HepG2 (cell line): ENCODE measurements around the gene AFAP1L2. TPM values are rescaled to one million over a fixed set of nuclear protein-coding genes. Genes with fewer than 3 reads are reported as not detected.

Experiments used
- ATAC-seq: fragments of 200-7000 bp; cut with Tn5 transposase; 3 replicates; pipeline ENCODE4 v1.9.1; 2020; ENCODE audit warnings: mild to moderate bottlenecking, moderate library complexity
- BruUV-seq: library from RNA; stranded (reverse); fragments of 400-500 nt; replicated peaks from 2 replicates; lab custom pipeline; 2021; lab: Mats Ljungman, UMichigan
- CTCF ChIA-PET: fragments of 300-600 bp; formaldehyde crosslinking; extraction: SDS; loops from one replicate; lab custom pipeline; 2021; ENCODE audit warnings: low total read pairs, inconsistent platforms, low intra/inter-chr PET ratio; lab: Yijun Ruan, JAX
- POLR2A ChIA-PET: fragments of 350-600 bp; sonication (Branson Sonifier 250); formaldehyde crosslinking; loops from one replicate; lab custom pipeline; 2020; ENCODE audit warnings: antibody characterized with exemption, inconsistent platforms; lab: Yijun Ruan, JAX
- DNase-seq: peaks from one replicate; pipeline ENCODE4 v3.0.0-alpha.2; 2015; ENCODE audit warnings: low spot score
- FAIRE-seq: peaks from 3 replicates; lab custom pipeline; 2011; peaks lifted over from hg19 to GRCh38; lab: Jason Lieb, UNC
- H2AFZ ChIP-seq: one replicate; pipeline ENCODE4 v1.6.1; 2011; ENCODE audit warnings: low read length, inconsistent platforms
- H3K27ac ChIP-seq: fragments of 300-600 bp; 3 replicates; pipeline ENCODE4 v1.8.0; 2011; ENCODE audit warnings: mixed run types, mild to moderate bottlenecking, mixed read lengths, low read length, inconsistent platforms; ENCODE audit not compliant: insufficient read depth; ENCODE audit errors: extremely low read length
- H3K27me3 ChIP-seq, 2 experiments: fragments of 200-600 bp in 1 of 2; 2 replicates in 1 of 2; 3 replicates in 1 of 2; pipeline versions ENCODE4 v1.6.0 to v1.8.0; 2011; ENCODE audit warnings: low read length in 2 of 2, mild to moderate bottlenecking in 2 of 2, moderate library complexity in 2 of 2, inconsistent platforms in 1 of 2; ENCODE audit not compliant: insufficient read depth in 2 of 2, control insufficient read depth in 1 of 2
- H3K36me3 ChIP-seq, 2 experiments: fragments of 200-600 bp in 1 of 2; replicated peaks in 1 of 2; 2 replicates in 1 of 2; 3 replicates in 1 of 2; pipeline versions ENCODE4 v1.5.1 to v1.8.0; 2011; ENCODE audit warnings: low read length in 2 of 2, inconsistent platforms in 1 of 2; ENCODE audit not compliant: insufficient read depth in 2 of 2, control insufficient read depth in 1 of 2
- H3K4me1 ChIP-seq: 2 replicates; pipeline ENCODE4 v1.5.1; 2012; ENCODE audit warnings: low read length, inconsistent platforms; ENCODE audit not compliant: insufficient read depth
- H3K4me2 ChIP-seq: 2 replicates; pipeline ENCODE4 v1.6.0; 2011; ENCODE audit warnings: low read depth, low read length, inconsistent platforms
- H3K4me3 ChIP-seq, 3 experiments: fragments of 200-600 bp in 1 of 3; sonication (generic), shearing (Covaris generic) in 1 of 3; replicated peaks in 1 of 3; 2 replicates each; pipeline ENCODE4 v1.5.1; 2011 to 2016; ENCODE audit warnings: low read length in 3 of 3, inconsistent platforms in 2 of 3, low read depth in 2 of 3, mild to moderate bottlenecking in 2 of 3, control low read depth in 1 of 3, mixed read lengths in 1 of 3; ENCODE audit not compliant: insufficient read depth in 1 of 3
- H3K79me2 ChIP-seq: one replicate; pipeline ENCODE4 v1.6.1; 2011; ENCODE audit warnings: low read length, inconsistent platforms; ENCODE audit not compliant: insufficient read depth
- H3K9ac ChIP-seq: 2 replicates; pipeline ENCODE4 v1.6.0; 2011; ENCODE audit warnings: mild to moderate bottlenecking, low read depth, low read length, inconsistent platforms; ENCODE audit not compliant: insufficient read depth
- H3K9me3 ChIP-seq: 2 replicates; pipeline ENCODE4 v1.5.1; 2012; ENCODE audit warnings: mild to moderate bottlenecking, low read length
- H4K20me1 ChIP-seq: 2 replicates; pipeline ENCODE4 v1.6.0; 2011; ENCODE audit warnings: inconsistent platforms, mild to moderate bottlenecking, low read length, moderate library complexity; ENCODE audit not compliant: insufficient read depth
- BCL6 ChIP-seq: IDR thresholded peaks from 2 replicates; pipeline ENCODE4 v1.6.1; 2016; ENCODE audit warnings: missing genetic modification reagents, missing compliant biosample characterization
- ELK4 ChIP-seq: sonication (generic); formaldehyde crosslinking; IDR thresholded peaks from 2 replicates; pipeline ENCODE4 v1.9.0; 2021; ENCODE audit warnings: missing genetic modification reagents, borderline replicate concordance
- IKZF1 ChIP-seq: fragments of 450-650 bp; IDR thresholded peaks from 2 replicates; pipeline ENCODE4 v1.7.1; 2016
- IRX3 ChIP-seq: sonication (generic); formaldehyde crosslinking; IDR thresholded peaks from 2 replicates; pipeline ENCODE4 v1.8.1; 2023; ENCODE audit warnings: mild to moderate bottlenecking, low read depth, missing genetic modification reagents, borderline replicate concordance
- MATR3 ChIP-seq: sonication (generic); formaldehyde crosslinking; IDR thresholded peaks from 2 replicates; pipeline ENCODE4 v1.4.0; 2020; ENCODE audit warnings: missing genetic modification reagents
- MAZ ChIP-seq, 2 experiments: sonication (generic) in 1 of 2; formaldehyde crosslinking in 1 of 2; IDR thresholded peaks; 2 replicates each; pipeline versions ENCODE4 v1.5.0 to v1.6.1; 2012 to 2020; ENCODE audit warnings: low read depth in 2 of 2, mild to moderate bottlenecking in 2 of 2, borderline replicate concordance in 1 of 2, improper control_type of control experiment in 1 of 2, low read length in 1 of 2, missing genetic modification reagents in 1 of 2, moderate library complexity in 1 of 2
- MBD4 ChIP-seq: IDR thresholded peaks from 2 replicates; pipeline ENCODE4 v1.6.1; 2012; ENCODE audit warnings: low read length, inconsistent platforms, borderline replicate concordance
- MEF2D ChIP-seq: sonication (generic); formaldehyde crosslinking; IDR thresholded peaks from 2 replicates; pipeline ENCODE4 v1.5.1; 2020; ENCODE audit warnings: mild to moderate bottlenecking, missing genetic modification reagents
- MNT ChIP-seq: fragments of 450-650 bp; IDR thresholded peaks from 2 replicates; pipeline ENCODE4 v1.6.1; 2016
- RBAK ChIP-seq: sonication (generic); formaldehyde crosslinking; IDR thresholded peaks from 2 replicates; pipeline ENCODE4 v1.5.1; 2020; ENCODE audit warnings: mild to moderate bottlenecking, missing genetic modification reagents
- SP1 ChIP-seq, 2 experiments: fragments of 450-650 bp in 1 of 2; sonication (generic) in 1 of 2; formaldehyde crosslinking in 1 of 2; IDR thresholded peaks; 2 replicates each; pipeline versions ENCODE4 v1.4.0 to v1.6.1; 2016 to 2020; ENCODE audit warnings: missing genetic modification reagents in 1 of 2
- ZBTB10 ChIP-seq: sonication (generic); formaldehyde crosslinking; IDR thresholded peaks from 2 replicates; pipeline ENCODE4 v1.4.0; 2020; ENCODE audit warnings: missing genetic modification reagents, borderline replicate concordance
- ZNF230 ChIP-seq: sonication (generic); formaldehyde crosslinking; IDR thresholded peaks from 2 replicates; pipeline ENCODE4 v1.4.0; 2020; ENCODE audit warnings: mild to moderate bottlenecking, missing genetic modification reagents
- ZNF251 ChIP-seq: sonication (generic); formaldehyde crosslinking; IDR thresholded peaks from 2 replicates; pipeline ENCODE4 v1.9.0; 2021; ENCODE audit warnings: mild to moderate bottlenecking, missing genetic modification reagents
- ZNF264 ChIP-seq: sonication (generic); formaldehyde crosslinking; IDR thresholded peaks from 2 replicates; pipeline ENCODE4 v1.4.0; 2020; ENCODE audit warnings: missing genetic modification reagents
- ZNF33A ChIP-seq: sonication (generic); formaldehyde crosslinking; IDR thresholded peaks from 2 replicates; pipeline ENCODE4 v1.5.1; 2020; ENCODE audit warnings: missing genetic modification reagents, mild to moderate bottlenecking, moderate library complexity, borderline replicate concordance
- ZNF354B ChIP-seq: sonication (generic); formaldehyde crosslinking; IDR thresholded peaks from 2 replicates; pipeline ENCODE4 v1.8.0; 2022; ENCODE audit warnings: mild to moderate bottlenecking, missing genetic modification reagents
- ZNF749 ChIP-seq: sonication (generic); formaldehyde crosslinking; IDR thresholded peaks from 2 replicates; pipeline ENCODE4 v1.8.0; 2022; ENCODE audit warnings: mild to moderate bottlenecking, missing genetic modification reagents, moderate library complexity, borderline replicate concordance
- ZNF841 ChIP-seq: sonication (generic); formaldehyde crosslinking; IDR thresholded peaks from 2 replicates; pipeline ENCODE4 v1.8.1; 2023; ENCODE audit warnings: missing genetic modification reagents, borderline replicate concordance
- WGBS: methylation state at CpG from one replicate; pipeline ENCODE4 v1.1.6; 2017; ENCODE audit warnings: low lambda C conversion rate; 5-methylcytosine and 5-hydroxymethylcytosine counted together
- in situ Hi-C: cut with HindIII; loops from 2 replicates; pipeline ENCODE4 v1.10.0; 2017; ENCODE audit warnings: low pct_unique_long_range_greater_than_20kb; ENCODE audit not compliant: extremely low pct_ligation_motif_present
- intact Hi-C: fragments of 100-400 bp; cut with micrococcal nuclease; formaldehyde crosslinking; loops from one replicate; pipeline ENCODE4 v1.10.0; 2022; ENCODE audit not compliant: unreplicated experiment
- polyA plus RNA-seq, 8 experiments: library from polyadenylated mRNA; depleted of rRNA in 3 of 8; stranded (reverse) in 7 of 8; unstranded in 1 of 8; fragments of >200 nt; fragmentation: Illumina TruSeq in 4 of 8; extraction: Trizol in 4 of 8; gene quantifications; 2 replicates each; pipeline versions ENCODE4 v1.2.1 to v1.2.3, GENCODE V29; 2011 to 2016; ENCODE audit warnings: low read depth in 4 of 8, missing spikeins in 1 of 8, mixed read lengths in 1 of 8; ENCODE audit not compliant: insufficient read depth in 1 of 8
- total RNA-seq, 5 experiments: library from RNA; depleted of rRNA; stranded (reverse); fragments of >200 nt; fragmentation: Illumina TruSeq; extraction: Trizol; gene quantifications; 2 replicates each; pipeline ENCODE4 v1.2.3, GENCODE V29; 2016; ENCODE audit warnings: low read depth in 1 of 5

The AFAP1L2 gene
- total and polyA plus RNA-seq, 2 of the 13 experiments (the other 11 are each of a cell fraction or from before 2014, with no cell fraction given): not detected

DNA sequence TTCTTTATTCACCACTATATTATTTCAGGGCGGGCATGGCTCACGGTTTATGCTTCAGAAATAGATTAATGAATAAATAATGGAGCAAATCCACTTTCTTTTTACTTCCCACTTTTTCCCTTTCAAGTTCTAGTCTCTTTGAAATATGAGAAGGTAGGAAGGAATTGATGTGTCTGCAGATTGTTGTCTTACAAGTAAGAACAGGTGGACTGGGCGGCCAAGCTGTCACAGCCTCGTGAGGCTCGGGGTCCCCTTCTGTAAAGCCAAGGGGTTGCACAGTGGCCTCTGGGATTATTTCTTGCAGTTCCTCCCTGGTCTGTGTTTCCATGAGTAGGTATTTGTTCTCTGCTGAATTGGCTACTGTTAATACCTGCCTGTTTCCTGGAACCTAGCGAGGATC lies 154.1 kb downstream of the AFAP1L2 start:
- ATAC-seq: no peak
- in situ Hi-C loops: no loop called here
- H3K4me3 ChIP-seq: no peak overlapping the region
- ChIA-PET POLR2A (no interaction called here), CTCF (no interaction called here)
- no peaks in the 10 kb centered on the region for H3K9me3 ChIP-seq
- no peaks in the 10 kb centered on the region for H3K36me3 ChIP-seq
- H3K27ac ChIP-seq: no peak overlapping the region
- H4K20me1 ChIP-seq: no peaks in the 10 kb centered on the region
- 6% methylated on average over 6 of the region's 6 CpGs for WGBS
- BruUV-seq: no TSS peak
- H3K79me2 ChIP-seq: no peaks in the 10 kb centered on the region
- H3K27me3 ChIP-seq: peaks cover 0 to 18% of the 10 kb centered on the region in 2 experiments; a peak in 1 of 5 replicates
- no peak for DNase-seq
- H2AFZ ChIP-seq: no peak overlapping the region
- intact Hi-C loops: no loop called here
- TF ChIP-seq SP1 (IDR thresholded peaks at IDR 0.05) (no peak), SP1 (CRISPR knock-in tag; IDR thresholded peaks at IDR 0.05) (no peak), BCL6 (CRISPR knock-in tag) (no peak), RBAK (CRISPR knock-in tag) (no peak), ZNF33A (CRISPR knock-in tag) (no peak), ZNF749 (CRISPR knock-in tag) (no peak), IKZF1 (no peak), MATR3 (CRISPR knock-in tag) (no peak), ZNF230 (CRISPR knock-in tag) (no peak), MAZ (IDR thresholded peaks at IDR 0.05; ENCODE audit: borderline replicate concordance, low read depth, low read length) (no peak), MAZ (CRISPR knock-in tag; IDR thresholded peaks at IDR 0.05; ENCODE audit: low read depth) (no peak), ZNF251 (CRISPR knock-in tag) (no peak), IRX3 (no peak), MBD4 (no peak), ZNF841 (CRISPR knock-in tag) (no peak), MEF2D (no peak), ZBTB10 (CRISPR knock-in tag) (no peak), ZNF354B (no peak), ELK4 (CRISPR knock-in tag) (no peak), MNT (no peak), ZNF264 (CRISPR knock-in tag) (no peak)
- TF ChIP-seq, all 625 proteins: peak for 0
- FAIRE-seq: no peak
- Histone ChIP-seq H3K9ac (no peak overlapping the region), H3K4me2 (no peak overlapping the region), H3K4me1 (no peaks in the 10 kb centered on the region)
